Liver (tissue), 9 donors: ENCODE measurements around the gene MEF2A. TPM values are rescaled to one million over a fixed set of nuclear protein-coding genes. Genes with fewer than 3 reads are reported as not detected.

Source experiments
- DNase-seq: peaks from one replicate; pipeline ENCODE4 v3.0.0-alpha.2; 2017; ENCODE audit warnings: low spot score
- H3K27ac ChIP-seq, 2 donors: one replicate each; pipeline ENCODE4 v1.7.0; 2013; ENCODE audit warnings: inconsistent platforms in 2 of 2, low read length in 2 of 2, control low read depth in 1 of 2, low read depth in 1 of 2, mild to moderate bottlenecking in 1 of 2
- H3K27me3 ChIP-seq, 4 donors: one replicate each; pipeline versions ENCODE4 v1.6.1 to v1.7.0; 2013; ENCODE audit warnings: low read length in 3 of 4, inconsistent platforms in 1 of 4, mild to moderate bottlenecking in 1 of 4, moderate library complexity in 1 of 4; ENCODE audit not compliant: control insufficient read depth in 4 of 4, insufficient read depth in 4 of 4
- H3K36me3 ChIP-seq, 4 donors: one replicate each; pipeline versions ENCODE4 v1.6.1 to v1.7.0; 2013; ENCODE audit warnings: low read length in 3 of 4, mild to moderate bottlenecking in 3 of 4, low read depth in 1 of 4, moderate library complexity in 1 of 4; ENCODE audit not compliant: control insufficient read depth in 4 of 4, insufficient read depth in 3 of 4
- H3K4me1 ChIP-seq, 4 donors: one replicate each; pipeline versions ENCODE4 v1.6.1 to v1.7.0; 2013; ENCODE audit warnings: low read length in 3 of 4, mild to moderate bottlenecking in 3 of 4, moderate library complexity in 1 of 4; ENCODE audit not compliant: control insufficient read depth in 4 of 4, insufficient read depth in 4 of 4
- H3K4me3 ChIP-seq, 3 donors: one replicate each; pipeline versions ENCODE4 v1.6.1 to v1.7.0; 2013; ENCODE audit warnings: low read length in 3 of 3, control low read depth in 1 of 3, low read depth in 1 of 3, mild to moderate bottlenecking in 1 of 3
- H3K9ac ChIP-seq, 2 donors: one replicate each; pipeline ENCODE4 v1.7.0; 2013; ENCODE audit warnings: low read length in 2 of 2, mild to moderate bottlenecking in 2 of 2, moderate library complexity in 2 of 2, control low read depth in 1 of 2, low read depth in 1 of 2
- H3K9me3 ChIP-seq, 4 donors: one replicate each; pipeline versions ENCODE4 v1.6.1 to v1.7.0; 2013; ENCODE audit warnings: low read length in 3 of 4; ENCODE audit not compliant: control insufficient read depth in 4 of 4
- ATF3 ChIP-seq: IDR thresholded peaks from 2 replicates; pipeline ENCODE4 v1.6.1; 2016; ENCODE audit warnings: antibody characterized with exemption
- EGR1 ChIP-seq, 2 donors: IDR thresholded peaks; 2 replicates each; pipeline ENCODE4 v1.6.1; 2016 to 2018; ENCODE audit warnings: antibody characterized with exemption in 2 of 2, low read depth in 2 of 2
- FOXA1 ChIP-seq: IDR thresholded peaks from 2 replicates; pipeline ENCODE4 v1.6.1; 2016; ENCODE audit warnings: antibody characterized with exemption
- FOXA2 ChIP-seq: IDR thresholded peaks from 2 replicates; pipeline ENCODE4 v1.6.1; 2016; ENCODE audit warnings: antibody characterized with exemption
- GABPA ChIP-seq, 2 donors: IDR thresholded peaks in 1 of 2; conservative IDR thresholded peaks in 1 of 2; 2 replicates each; pipeline ENCODE4 v1.6.1; 2016; ENCODE audit warnings: antibody characterized with exemption in 2 of 2, mild to moderate bottlenecking in 1 of 2, moderate library complexity in 1 of 2
- HNF4A ChIP-seq, 2 donors: conservative IDR thresholded peaks; 2 replicates each; pipeline ENCODE4 v1.6.1; 2016; ENCODE audit warnings: antibody characterized with exemption in 2 of 2, mild to moderate bottlenecking in 2 of 2
- JUND ChIP-seq, 2 donors: IDR thresholded peaks; 2 replicates each; pipeline ENCODE4 v1.6.1; 2016; ENCODE audit warnings: antibody characterized with exemption in 2 of 2
- MAX ChIP-seq: IDR thresholded peaks from 2 replicates; pipeline ENCODE4 v1.6.1; 2016; ENCODE audit warnings: antibody characterized with exemption
- NR2F2 ChIP-seq: IDR thresholded peaks from 2 replicates; pipeline ENCODE4 v1.6.1; 2016; ENCODE audit warnings: antibody characterized with exemption
- RAD21 ChIP-seq, 2 donors: IDR thresholded peaks; 2 replicates each; pipeline ENCODE4 v1.6.1; 2016; ENCODE audit warnings: antibody characterized with exemption in 2 of 2, mild to moderate bottlenecking in 2 of 2
- RXRA ChIP-seq, 2 donors: IDR thresholded peaks; 2 replicates each; pipeline ENCODE4 v1.6.1; 2017 to 2018; ENCODE audit warnings: antibody characterized with exemption in 2 of 2, mild to moderate bottlenecking in 1 of 2
- SP1 ChIP-seq: IDR thresholded peaks from 2 replicates; pipeline ENCODE4 v1.6.1; 2018; ENCODE audit warnings: antibody characterized with exemption, mild to moderate bottlenecking
- TAF1 ChIP-seq: conservative IDR thresholded peaks from 2 replicates; pipeline ENCODE4 v1.6.1; 2016; ENCODE audit warnings: antibody characterized with exemption, mild to moderate bottlenecking
- YY1 ChIP-seq: IDR thresholded peaks from 2 replicates; pipeline ENCODE4 v1.6.1; 2016; ENCODE audit warnings: antibody characterized with exemption, mild to moderate bottlenecking
- WGBS: extraction: QIAGEN DNeasy Blood & Tissue Kit; methylation state at CpG from one replicate; pipeline ENCODE4 v1.1.7; 2013; 5-methylcytosine and 5-hydroxymethylcytosine counted together
- polyA plus RNA-seq, 2 donors: library from polyadenylated mRNA; stranded (reverse) in 1 of 2; unstranded in 1 of 2; fragments of 200-250 nt in 1 of 2; fragments of >200 nt in 1 of 2; fragmentation: Nextera tagmentation in 1 of 2; extraction: Ambion mirVana in 1 of 2; gene quantifications; one replicate each; pipeline versions ENCODE4 v1.2.1 to v1.2.3, GENCODE V29; 2013 to 2015
- total RNA-seq, 2 donors: library from RNA; depleted of rRNA; stranded (reverse); fragments of >200 nt; gene quantifications; one replicate each; pipeline ENCODE4 v1.2.3, GENCODE V29; 2014
- donor health status: healthy.
- donor health status: healthy.
- donor health status: healthy.
- donor health status: healthy.
- donor health status: healthy.

Gene MEF2A
- total and polyA plus RNA-seq, 4 donors: 8.5 to 45.9 (median 18.2) TPM

GRCh38 chr15:99729920-99730319 lies 164.1 kb downstream of the MEF2A start (continued):
- TF ChIP-seq RAD21 (IDR thresholded peaks at IDR 0.05) (peak; percentile 76), FOXA2 (no peak), ATF3 (no peak)

- Histone ChIP-seq H3K27me3 (no peaks in the 10 kb centered on the region), H3K27ac (no peak overlapping the region), H3K36me3 (peaks cover 0 to 11% (median 2%) of the 10 kb centered on the region in 4 donors), H3K4me3 (no peak overlapping the region), H3K4me1 (peaks cover 5 to 14% (median 9%) of the 10 kb centered on the region in 4 donors), H3K9ac (no peak overlapping the region), H3K9me3 (no peaks in the 10 kb centered on the region)
- WGBS: 92% methylated on average over 26 of the region's 26 CpGs
- TF ChIP-seq FOXA2: no peak
- TF ChIP-seq MAX: no peak
- TF ChIP-seq SP1: no peak
- DNase-seq: no peak
These were observed 165.7 kb downstream of the MEF2A start for GRCh38 chr15:99731336-99732123.

- WGBS: 37% methylated on average over 18 of the region's 18 CpGs
- TF ChIP-seq YY1 (no peak), NR2F2 (no peak), FOXA2 (no peak), JUND (IDR thresholded peaks at IDR 0.05) (no peak), HNF4A (conservative IDR thresholded peaks at IDR 0.05) (no peak), TAF1 (no peak), EGR1 (IDR thresholded peaks at IDR 0.05; ENCODE audit: low read depth in 2 of 2) (no peak), MAX (no peak)
- peak overlapping the region in 1 of 2 donors; percentile 58 for H3K27ac ChIP-seq
- peak overlapping the region; percentile 79 to 88 (median 86) for H3K4me3 ChIP-seq
- peaks cover 0 to 11% (median 2%) of the 10 kb centered on the region in 4 donors for H3K36me3 ChIP-seq
- H3K9ac ChIP-seq: peak overlapping the region; percentile 52 to 63
- no peak for DNase-seq
- no peaks in the 10 kb centered on the region for H3K9me3 ChIP-seq
- no peaks in the 10 kb centered on the region for H3K27me3 ChIP-seq
- H3K4me1 ChIP-seq: peaks cover 5 to 14% (median 9%) of the 10 kb centered on the region in 4 donors
These were observed 166.5 kb downstream of the MEF2A start for GRCh38 chr15:99732124-99732750.

- H3K9me3 ChIP-seq: no peaks in the 10 kb centered on the region
- H3K4me3 ChIP-seq: peak overlapping the region; percentile 79 to 88 (median 86)
- TF ChIP-seq TAF1: no peak
- TF ChIP-seq GABPA (IDR thresholded peaks at IDR 0.05 in 1 of 2, conservative IDR thresholded peaks at IDR 0.05 in 1 of 2): no peak
- peak; percentile 90 for TF ChIP-seq NR2F2
- TF ChIP-seq RXRA (IDR thresholded peaks at IDR 0.05): peak in 1 of 2 donors; percentile 26
- TF ChIP-seq FOXA2: no peak
- TF ChIP-seq JUND (IDR thresholded peaks at IDR 0.05): no peak
- no peak for TF ChIP-seq FOXA1
- H3K36me3 ChIP-seq: peaks cover 0 to 11% (median 2%) of the 10 kb centered on the region in 4 donors
- peaks cover 5 to 14% (median 9%) of the 10 kb centered on the region in 4 donors for H3K4me1 ChIP-seq
- peak overlapping the region; percentile 52 to 63 for H3K9ac ChIP-seq
- WGBS: under 1% methylated on average over 46 of the region's 46 CpGs
- H3K27ac ChIP-seq: peak overlapping the region; percentile 48 to 58
- no peaks in the 10 kb centered on the region for H3K27me3 ChIP-seq
- no peak for DNase-seq
These were observed 167.0 kb downstream of the MEF2A start for GRCh38 chr15:99732751-99733267.
